Sigmoid colon (tissue), 7 donors: ENCODE measurements around the gene AMFR. TPM values are rescaled to one million over a fixed set of nuclear protein-coding genes. Genes with fewer than 3 reads are reported as not detected.

Source experiments
- DNase-seq: peaks from one replicate; pipeline ENCODE4 v3.0.0-alpha.2; 2019
- H3K27ac ChIP-seq, 4 donors: fragments of 200-600 bp; sonication (generic); one replicate each; pipeline ENCODE4 v1.5.1; 2016 to 2019; ENCODE audit warnings: mild to moderate bottlenecking in 1 of 4
- H3K27me3 ChIP-seq, 3 donors: fragments of 200-600 bp; sonication (generic); one replicate each; pipeline ENCODE4 v1.5.1; 2019; ENCODE audit warnings: mild to moderate bottlenecking in 1 of 3
- H3K36me3 ChIP-seq, 4 donors: fragments of 200-600 bp; sonication (generic); one replicate each; pipeline ENCODE4 v1.5.1; 2016 to 2019
- H3K4me1 ChIP-seq, 4 donors: fragments of 200-600 bp; sonication (generic); one replicate each; pipeline ENCODE4 v1.5.1; 2017 to 2019
- H3K4me3 ChIP-seq, 4 donors: fragments of 200-600 bp; sonication (generic); one replicate each; pipeline ENCODE4 v1.5.1; 2017 to 2019; ENCODE audit warnings: mild to moderate bottlenecking in 2 of 4, moderate library complexity in 1 of 4
- H3K9me3 ChIP-seq, 4 donors: fragments of 200-600 bp in 3 of 4; sonication (generic) in 3 of 4; one replicate each; pipeline versions ENCODE4 v1.5.1 to v1.6.1; 2013 to 2019
- CTCF ChIP-seq, 4 experiments: fragments of 450-650 bp in 3 of 4; fragments of 200-600 bp in 1 of 4; IDR thresholded peaks; one replicate each; pipeline ENCODE4 v1.5.1; 2016 to 2019; ENCODE audit warnings: antibody characterized with exemption in 4 of 4, mild to moderate bottlenecking in 3 of 4, moderate library complexity in 2 of 4
- EP300 ChIP-seq, 4 donors: sonication (generic); formaldehyde crosslinking; IDR thresholded peaks; one replicate each; pipeline ENCODE4 v1.6.1; 2017; ENCODE audit warnings: antibody characterized with exemption in 4 of 4
- POLR2A ChIP-seq, 2 donors: fragments of 450-650 bp; IDR thresholded peaks; one replicate each; pipeline ENCODE4 v1.6.1; 2016; ENCODE audit warnings: antibody characterized with exemption in 2 of 2, mild to moderate bottlenecking in 2 of 2, moderate library complexity in 2 of 2
- POLR2AphosphoS5 ChIP-seq, 4 donors: sonication (generic); formaldehyde crosslinking; IDR thresholded peaks; one replicate each; pipeline ENCODE4 v1.6.1; 2017; ENCODE audit warnings: antibody characterized with exemption in 4 of 4
- WGBS, 2 donors: extraction: QIAGEN DNeasy Blood & Tissue Kit; methylation state at CpG; one replicate each; pipeline ENCODE4 v1.1.7; 2013; 5-methylcytosine and 5-hydroxymethylcytosine counted together
- intact Hi-C: fragments of 100-400 bp; cut with DNase I; formaldehyde crosslinking; loops from one replicate; pipeline ENCODE4 v1.15.1; 2023
- polyA plus RNA-seq, 3 donors: library from polyadenylated mRNA; stranded (reverse); fragments of 200-250 nt; gene quantifications; one replicate each; pipeline ENCODE4 v1.2.3, GENCODE V29; 2013
- total RNA-seq, 4 donors: library from RNA; depleted of rRNA; stranded (reverse); fragments of >200 nt; gene quantifications; one replicate each; pipeline ENCODE4 v1.1.0, GENCODE V29; 2016
- donor health status: healthy with polysubstance abuse.
- donor health status: Bipolar disorder and iron deficiency.
- donor health status: healthy.

The AMFR gene
- total and polyA plus RNA-seq, 7 donors, result 22.4 to 201 (median 111) TPM

- Histone ChIP-seq H3K27ac (no peak overlapping the region), H3K27me3 (no peaks in the 10 kb centered on the region), H3K36me3 (peaks cover 0 to 71% (median 22%) of the 10 kb centered on the region in 4 donors), H3K9me3 (no peaks in the 10 kb centered on the region), H3K4me1 (no peaks in the 10 kb centered on the region), H3K4me3 (no peak overlapping the region)
- DNase-seq, result no peak
- WGBS, 2 donors, result 78 to 92% methylated on average over 8 of the region's 8 CpGs
- no peak for TF ChIP-seq POLR2A (IDR thresholded peaks at IDR 0.05)
- TF ChIP-seq EP300 (IDR thresholded peaks at IDR 0.05), result no peak
- TF ChIP-seq POLR2AphosphoS5 (IDR thresholded peaks at IDR 0.05), result no peak
- TF ChIP-seq CTCF (IDR thresholded peaks at IDR 0.05), result no peak
- intact Hi-C loops, result no loop called here
Measured at GRCh38 chr16:56347166-56347565, 78.2 kb downstream of the AMFR start.

DNA sequence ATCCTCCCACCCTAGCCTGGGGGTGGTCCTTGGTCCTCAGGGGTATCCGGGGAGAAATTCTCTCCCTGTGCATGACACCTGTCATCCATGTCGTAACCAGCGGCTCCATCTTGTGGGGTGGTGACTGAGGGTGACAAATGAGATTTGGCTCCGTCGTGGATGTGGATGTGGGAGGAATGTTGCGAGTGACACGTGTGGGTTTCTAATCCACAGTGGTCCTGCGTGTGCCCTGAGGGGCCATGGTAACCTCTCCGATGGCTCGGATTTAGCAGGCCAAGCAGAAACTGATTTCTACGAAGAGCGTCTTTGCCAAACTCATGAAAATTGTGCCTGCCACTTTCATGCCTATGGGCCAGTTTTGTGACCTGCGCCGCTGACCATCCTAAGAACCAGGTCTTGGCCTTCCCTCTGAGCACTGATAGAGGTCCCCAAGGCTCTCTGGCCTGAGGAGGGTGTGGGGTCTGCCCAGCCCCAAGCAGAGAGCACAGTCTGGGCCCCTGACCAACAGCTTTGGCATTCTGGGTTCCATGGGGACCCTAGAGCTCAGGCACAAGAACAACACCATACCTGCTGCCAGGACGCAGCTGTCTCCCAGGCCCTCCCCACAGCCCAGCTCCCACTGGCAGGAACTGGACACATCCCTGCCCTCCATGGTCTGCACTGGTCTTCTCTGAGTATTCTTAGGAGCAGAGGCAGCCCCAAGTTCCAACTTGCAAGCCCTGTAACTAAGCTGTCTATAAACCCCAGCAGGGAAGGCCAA lies 79.0 kb downstream of the AMFR start:
- Histone ChIP-seq H3K9me3 (no peaks in the 10 kb centered on the region), H3K36me3 (peaks cover 5 to 74% (median 28%) of the 10 kb centered on the region in 4 donors), H3K27ac (no peak overlapping the region), H3K4me1 (no peaks in the 10 kb centered on the region), H3K27me3 (no peaks in the 10 kb centered on the region), H3K4me3 (no peak overlapping the region)
- DNase-seq, result no peak
- intact Hi-C loops, result no loop called here
- TF ChIP-seq POLR2A (IDR thresholded peaks at IDR 0.05) (no peak), CTCF (IDR thresholded peaks at IDR 0.05) (no peak), POLR2AphosphoS5 (IDR thresholded peaks at IDR 0.05) (no peak), EP300 (IDR thresholded peaks at IDR 0.05) (no peak)
- WGBS, 2 donors, result 94 to 95% methylated on average over 15 of the region's 15 CpGs

GRCh38 chr16:56345406-56346050 lies 79.8 kb downstream of the AMFR start:
- 82 to 92% methylated on average over 13 of the region's 13 CpGs for WGBS, 2 donors

More at GRCh38 chr16:56345406-56346050, 79.8 kb downstream of the AMFR start:
- Histone ChIP-seq H3K4me1 (no peaks in the 10 kb centered on the region), H3K4me3 (no peak overlapping the region), H3K27me3 (no peaks in the 10 kb centered on the region), H3K27ac (no peak overlapping the region), H3K9me3 (no peaks in the 10 kb centered on the region), H3K36me3 (peaks cover 12 to 81% (median 34%) of the 10 kb centered on the region in 4 donors)
- TF ChIP-seq CTCF (IDR thresholded peaks at IDR 0.05), result no peak
- TF ChIP-seq EP300 (IDR thresholded peaks at IDR 0.05), result no peak
- no peak for TF ChIP-seq POLR2AphosphoS5 (IDR thresholded peaks at IDR 0.05)
- TF ChIP-seq POLR2A (IDR thresholded peaks at IDR 0.05), result no peak
- no peak for DNase-seq
- intact Hi-C loops, result no loop called here
